H9 (cell line): ENCODE results near the gene ANKFY1. TPM values are rescaled to one million over a fixed set of nuclear protein-coding genes. Genes with fewer than 3 reads are reported as not detected.

Experiments used
- DNase-seq: peaks from one replicate; pipeline ENCODE4 v3.0.0-alpha.2; 2017
- H2AFZ ChIP-seq: one replicate; pipeline ENCODE4 v1.6.1; 2013; ENCODE audit warnings: mild to moderate bottlenecking, low read length, control low read depth, moderate library complexity
- H2AK5ac ChIP-seq: 2 replicates; pipeline ENCODE4 v1.6.1; 2013; ENCODE audit warnings: low read length, control low read depth, mixed read lengths; ENCODE audit not compliant: insufficient read length
- H2BK120ac ChIP-seq: one replicate; pipeline ENCODE4 v1.6.1; 2013; ENCODE audit warnings: low read depth, mild to moderate bottlenecking, low read length, control low read depth, inconsistent platforms; ENCODE audit not compliant: poor library complexity, severe bottlenecking
- H2BK12ac ChIP-seq: 2 replicates; pipeline ENCODE4 v1.6.1; 2013; ENCODE audit warnings: low read length, control low read depth, mixed read lengths, low read depth; ENCODE audit not compliant: insufficient read length
- H2BK15ac ChIP-seq: 2 replicates; pipeline ENCODE4 v1.6.1; 2013; ENCODE audit warnings: low read depth, low read length, control low read depth
- H2BK20ac ChIP-seq: one replicate; pipeline ENCODE4 v1.6.1; 2013; ENCODE audit warnings: low read depth, mild to moderate bottlenecking, low read length, control low read depth, inconsistent platforms; ENCODE audit not compliant: poor library complexity, severe bottlenecking
- H2BK5ac ChIP-seq: 2 replicates; pipeline ENCODE4 v1.6.1; 2013; ENCODE audit warnings: low read length, control low read depth, mixed read lengths; ENCODE audit not compliant: insufficient read length
- H3K14ac ChIP-seq: 2 replicates; pipeline ENCODE4 v1.6.1; 2013; ENCODE audit warnings: low read length, control low read depth; ENCODE audit not compliant: insufficient read depth
- H3K18ac ChIP-seq: 2 replicates; pipeline ENCODE4 v1.6.1; 2013; ENCODE audit warnings: low read depth, mild to moderate bottlenecking, mixed read lengths, low read length, control low read depth; ENCODE audit not compliant: insufficient read length
- H3K23ac ChIP-seq: 2 replicates; pipeline ENCODE4 v1.6.1; 2013; ENCODE audit warnings: low read length, control low read depth, mixed read lengths, low read depth; ENCODE audit not compliant: insufficient read length
- H3K23me2 ChIP-seq: 2 replicates; pipeline ENCODE4 v1.6.1; 2013; ENCODE audit warnings: low read depth, mild to moderate bottlenecking, mixed read lengths, low read length, control low read depth; ENCODE audit not compliant: insufficient read length, poor library complexity, severe bottlenecking
- H3K27ac ChIP-seq: 2 replicates; pipeline ENCODE4 v1.5.1; 2013; ENCODE audit warnings: low read length, control low read depth, mixed read lengths, low read depth; ENCODE audit not compliant: insufficient read length
- H3K27me3 ChIP-seq: 2 replicates; pipeline ENCODE4 v1.6.1; 2013; ENCODE audit warnings: low read length, control low read depth, inconsistent platforms; ENCODE audit not compliant: insufficient read depth
- H3K4ac ChIP-seq: 2 replicates; pipeline ENCODE4 v1.6.1; 2013; ENCODE audit warnings: low read depth, mild to moderate bottlenecking, control low read depth, inconsistent platforms, low read length, moderate library complexity
- H3K4me1 ChIP-seq: 2 replicates; pipeline ENCODE4 v1.6.1; 2013; ENCODE audit warnings: low read length, control low read depth, inconsistent platforms; ENCODE audit not compliant: insufficient read depth
- H3K4me2 ChIP-seq: 2 replicates; pipeline ENCODE4 v1.6.1; 2013; ENCODE audit warnings: low read length, control low read depth, mixed read lengths; ENCODE audit not compliant: insufficient read length, insufficient read depth
- H3K56ac ChIP-seq: 2 replicates; pipeline ENCODE4 v1.6.1; 2013; ENCODE audit warnings: low read depth, mild to moderate bottlenecking, mixed read lengths, low read length, control low read depth; ENCODE audit not compliant: insufficient read length
- H3K79me1 ChIP-seq: 2 replicates; pipeline ENCODE4 v1.6.1; 2013; ENCODE audit warnings: low read depth, mild to moderate bottlenecking, moderate library complexity, low read length, control low read depth, inconsistent platforms; ENCODE audit not compliant: insufficient read depth, poor library complexity, severe bottlenecking
- H3K79me2 ChIP-seq: 2 replicates; pipeline ENCODE4 v1.6.1; 2013; ENCODE audit warnings: low read length, control low read depth, inconsistent platforms; ENCODE audit not compliant: insufficient read depth
- H3K9ac ChIP-seq: 2 replicates; pipeline ENCODE4 v1.6.1; 2013; ENCODE audit warnings: low read length, control low read depth, mixed read lengths; ENCODE audit not compliant: insufficient read length; ENCODE audit errors: extremely low read depth
- H3K9me3 ChIP-seq: one replicate; pipeline ENCODE4 v1.6.1; 2013; ENCODE audit warnings: low read depth, low read length, inconsistent platforms; ENCODE audit not compliant: control insufficient read depth
- H3T11ph ChIP-seq: one replicate; pipeline ENCODE4 v1.6.1; 2013; ENCODE audit warnings: mild to moderate bottlenecking, low read length, control low read depth, inconsistent platforms
- H4K20me1 ChIP-seq: one replicate; pipeline ENCODE4 v1.6.1; 2013; ENCODE audit not compliant: control insufficient read depth, insufficient read length, insufficient read depth
- H4K5ac ChIP-seq: 2 replicates; pipeline ENCODE4 v1.6.1; 2013; ENCODE audit warnings: low read depth, mild to moderate bottlenecking, mixed read lengths, low read length, control low read depth; ENCODE audit not compliant: insufficient read length
- H4K8ac ChIP-seq: replicated peaks from 2 replicates; pipeline ENCODE4 v1.6.1; 2013; ENCODE audit warnings: low read length, control low read depth, mixed read lengths, low read depth; ENCODE audit not compliant: insufficient read length
- H4K91ac ChIP-seq: 2 replicates; pipeline ENCODE4 v1.6.1; 2013; ENCODE audit warnings: low read depth, mild to moderate bottlenecking, moderate library complexity, mixed read lengths, low read length, control low read depth; ENCODE audit not compliant: insufficient read length
- H3K27ac Mint-ChIP-seq, 3 experiments: 2 replicates in 2 of 3; 3 replicates in 1 of 3; pipeline ENCODE4 v1.8.0; 2020 to 2021; ENCODE audit warnings: mixed read lengths in 3 of 3, mild to moderate bottlenecking in 1 of 3, moderate library complexity in 1 of 3
- H3K27me3 Mint-ChIP-seq: 2 replicates; pipeline ENCODE4 v1.8.0; 2021; ENCODE audit warnings: low read depth, mild to moderate bottlenecking, moderate library complexity, mixed read lengths
- H3K36me3 Mint-ChIP-seq, 3 experiments: 2 replicates in 2 of 3; 3 replicates in 1 of 3; pipeline ENCODE4 v1.8.0; 2020 to 2021; ENCODE audit warnings: low read depth in 3 of 3, mixed read lengths in 3 of 3; ENCODE audit not compliant: insufficient read depth in 1 of 3
- H3K4me1 Mint-ChIP-seq, 2 experiments: 2 replicates each; pipeline ENCODE4 v1.8.0; 2020; ENCODE audit warnings: mixed read lengths in 2 of 2
- H3K4me3 Mint-ChIP-seq, 2 experiments: 2 replicates in 1 of 2; 3 replicates in 1 of 2; pipeline ENCODE4 v1.8.0; 2020 to 2021; ENCODE audit warnings: mild to moderate bottlenecking in 2 of 2, mixed read lengths in 2 of 2, moderate library complexity in 1 of 2
- H3K9me3 Mint-ChIP-seq, 2 experiments: 2 replicates in 1 of 2; 3 replicates in 1 of 2; pipeline ENCODE4 v1.8.0; 2020; ENCODE audit warnings: mild to moderate bottlenecking in 2 of 2, mixed read lengths in 2 of 2, moderate library complexity in 1 of 2
- WGBS: extraction: QIAGEN DNeasy Blood & Tissue Kit; methylation state at CpG from one replicate; pipeline ENCODE4 v1.1.7; 2013; ENCODE audit warnings: missing lambda C conversion rate, low lambda C conversion rate, mixed read lengths; ENCODE audit not compliant: insufficient read length; ENCODE audit errors: extremely low coverage; 5-methylcytosine and 5-hydroxymethylcytosine counted together
- total RNA-seq: library from RNA; stranded (reverse); gene quantifications from 2 replicates; pipeline ENCODE4 v1.2.1, GENCODE V29; 2021
- TF ChIP-seq, protein P1 (sequence below): fragments of 200-600 bp; sonication (generic); conservative IDR thresholded peaks from 3 replicates; pipeline ENCODE4 v1.8.0; 2021; ENCODE audit warnings: antibody characterized with exemption, mild to moderate bottlenecking

Gene ANKFY1
- total RNA-seq, 1 experiment from 2014 or later = 51.9 TPM

DNA sequence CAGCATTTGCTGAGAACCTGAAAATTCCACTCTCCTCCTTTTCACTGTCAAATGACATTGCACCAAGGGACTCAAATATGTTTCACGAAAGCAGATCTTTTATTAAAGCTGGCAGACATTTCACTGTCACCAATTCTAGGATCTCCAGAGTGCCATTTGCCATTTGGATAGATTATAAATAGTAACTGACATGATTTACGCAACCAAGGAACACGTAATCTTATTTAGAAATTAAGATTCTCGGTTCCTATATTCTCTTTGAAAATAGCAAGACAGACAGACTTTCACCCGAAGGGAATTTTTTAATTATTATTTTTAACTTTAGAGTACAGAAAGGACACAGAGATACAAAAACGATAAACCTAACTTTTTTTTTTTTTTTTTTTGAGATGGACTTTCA is 49.6 kb downstream of the ANKFY1 start:
- Histone ChIP-seq H4K8ac (no peak overlapping the region), H2BK120ac (no peak overlapping the region), H3K18ac (no peak overlapping the region), H2AFZ (no peak overlapping the region), H2BK15ac (no peak overlapping the region), H2AK5ac (no peak overlapping the region), H3K23ac (no peak overlapping the region), H4K20me1 (no peaks in the 10 kb centered on the region), H3T11ph (no peak overlapping the region), H4K5ac (no peak overlapping the region), H3K9me3 (no peaks in the 10 kb centered on the region), H4K91ac (no peak overlapping the region), H2BK20ac (no peak overlapping the region), H3K4me1 (no peaks in the 10 kb centered on the region), H3K56ac (no peak overlapping the region), H2BK5ac (no peak overlapping the region), H3K79me2 (no peaks in the 10 kb centered on the region; the same call in 1 of the 2 replicates), H3K4ac (no peak overlapping the region), H3K23me2 (no peaks in the 10 kb centered on the region), H3K14ac (no peak overlapping the region), H3K9ac (no peak overlapping the region), H3K27me3 (no peaks in the 10 kb centered on the region), H3K79me1 (peaks cover 5% of the 10 kb centered on the region), H2BK12ac (no peak overlapping the region), H3K4me2 (no peak overlapping the region), H3K27ac (no peak overlapping the region)
- TF ChIP-seq, protein P1, sequence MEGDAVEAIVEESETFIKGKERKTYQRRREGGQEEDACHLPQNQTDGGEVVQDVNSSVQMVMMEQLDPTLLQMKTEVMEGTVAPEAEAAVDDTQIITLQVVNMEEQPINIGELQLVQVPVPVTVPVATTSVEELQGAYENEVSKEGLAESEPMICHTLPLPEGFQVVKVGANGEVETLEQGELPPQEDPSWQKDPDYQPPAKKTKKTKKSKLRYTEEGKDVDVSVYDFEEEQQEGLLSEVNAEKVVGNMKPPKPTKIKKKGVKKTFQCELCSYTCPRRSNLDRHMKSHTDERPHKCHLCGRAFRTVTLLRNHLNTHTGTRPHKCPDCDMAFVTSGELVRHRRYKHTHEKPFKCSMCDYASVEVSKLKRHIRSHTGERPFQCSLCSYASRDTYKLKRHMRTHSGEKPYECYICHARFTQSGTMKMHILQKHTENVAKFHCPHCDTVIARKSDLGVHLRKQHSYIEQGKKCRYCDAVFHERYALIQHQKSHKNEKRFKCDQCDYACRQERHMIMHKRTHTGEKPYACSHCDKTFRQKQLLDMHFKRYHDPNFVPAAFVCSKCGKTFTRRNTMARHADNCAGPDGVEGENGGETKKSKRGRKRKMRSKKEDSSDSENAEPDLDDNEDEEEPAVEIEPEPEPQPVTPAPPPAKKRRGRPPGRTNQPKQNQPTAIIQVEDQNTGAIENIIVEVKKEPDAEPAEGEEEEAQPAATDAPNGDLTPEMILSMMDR = no peak
- no peaks in the 10 kb centered on the region for H3K9me3 Mint-ChIP-seq
- no peak overlapping the region for H3K4me3 Mint-ChIP-seq
- no peaks in the 10 kb centered on the region for H3K27me3 Mint-ChIP-seq
- peaks cover 12 to 34% (median 33%) of the 10 kb centered on the region in 3 experiments; a peak in 6 of 7 replicates for H3K36me3 Mint-ChIP-seq
- WGBS = no CpG with 5 or more reads among the region's 6 CpGs
- no peak for DNase-seq
- peaks cover 7 to 13% of the 10 kb centered on the region in 2 experiments for H3K4me1 Mint-ChIP-seq
- peak overlapping the region in 1 of 3 experiments; percentile 34; a peak in 1 of 7 replicates for H3K27ac Mint-ChIP-seq
